ENCODE results near the gene TPSD1. TPM values are rescaled to one million over a fixed set of nuclear protein-coding genes. Genes with fewer than 3 reads are reported as not detected.

TPSD1 gene
- total RNA-seq, 1 experiment from 2014 or later = not detected

- no peak overlapping the region for H2BK5ac ChIP-seq (ENCODE audit: insufficient read length, low read length)
- Mint-ChIP-seq H3K4me1 (no peaks in the 10 kb centered on the region), H3K36me3 (ENCODE audit: insufficient read depth in 1 of 3, low read depth in 3 of 3) (peaks cover 2 to 43% (median 29%) of the 10 kb centered on the region in 3 experiments; a peak in 6 of 7 replicates), H3K27ac (no peak overlapping the region; a peak in 1 of 7 replicates), H3K27me3 (ENCODE audit: low read depth) (no peaks in the 10 kb centered on the region), H3K4me3 (no peak overlapping the region), H3K9me3 (no peaks in the 10 kb centered on the region)
- H3K56ac ChIP-seq (ENCODE audit: insufficient read length, low read depth, low read length) = no peak overlapping the region
- H3K79me2 ChIP-seq (ENCODE audit: insufficient read depth, low read length) = no peaks in the 10 kb centered on the region
- no peak overlapping the region for H4K91ac ChIP-seq (ENCODE audit: insufficient read length, low read depth, low read length)
- no peak overlapping the region for H2BK15ac ChIP-seq (ENCODE audit: low read depth, low read length)
- no peaks in the 10 kb centered on the region for H3K4me1 ChIP-seq (ENCODE audit: insufficient read depth, low read length)
- H3K27me3 ChIP-seq (ENCODE audit: insufficient read depth, low read length) = no peaks in the 10 kb centered on the region
- no peak overlapping the region for H2BK20ac ChIP-seq (ENCODE audit: low read depth, low read length, poor library complexity, severe bottlenecking)
- H3K9me3 ChIP-seq (ENCODE audit: control insufficient read depth, low read depth, low read length) = no peaks in the 10 kb centered on the region
- H3K14ac ChIP-seq (ENCODE audit: insufficient read depth, low read length) = no peak overlapping the region
- H4K5ac ChIP-seq (ENCODE audit: insufficient read length, low read depth, low read length) = no peak overlapping the region
- H3K79me1 ChIP-seq (ENCODE audit: insufficient read depth, low read depth, low read length, poor library complexity, severe bottlenecking) = no peaks in the 10 kb centered on the region
- peaks cover 3% of the 10 kb centered on the region for H4K20me1 ChIP-seq (ENCODE audit: control insufficient read depth, insufficient read depth, insufficient read length)
- H4K8ac ChIP-seq (replicated peaks; ENCODE audit: insufficient read length, low read depth, low read length) = no peak overlapping the region
- H3K23ac ChIP-seq (ENCODE audit: insufficient read length, low read depth, low read length) = no peak overlapping the region
- no peak for DNase-seq
- no peak overlapping the region for H2BK12ac ChIP-seq (ENCODE audit: insufficient read length, low read depth, low read length)
- H3K18ac ChIP-seq (ENCODE audit: insufficient read length, low read depth, low read length) = no peak overlapping the region
- H2AK5ac ChIP-seq (ENCODE audit: insufficient read length, low read length) = no peak overlapping the region
- no peaks in the 10 kb centered on the region for H3K23me2 ChIP-seq (ENCODE audit: insufficient read length, low read depth, low read length, poor library complexity, severe bottlenecking)
- no peak overlapping the region for H3K27ac ChIP-seq (ENCODE audit: insufficient read length, low read depth, low read length)
- H2BK120ac ChIP-seq (ENCODE audit: low read depth, low read length, poor library complexity, severe bottlenecking) = no peak overlapping the region
- H2AFZ ChIP-seq (ENCODE audit: low read length) = no peak overlapping the region
- no peak overlapping the region for H3K4ac ChIP-seq (ENCODE audit: low read depth, low read length)
- no peak overlapping the region for H3K9ac ChIP-seq (ENCODE audit: extremely low read depth, insufficient read length, low read length)
- TF ChIP-seq CTCF (conservative IDR thresholded peaks at IDR 0.05) = no peak
- H3T11ph ChIP-seq (ENCODE audit: low read length) = no peak overlapping the region
- no peak overlapping the region for H3K4me2 ChIP-seq (ENCODE audit: insufficient read depth, insufficient read length, low read length)
- WGBS (ENCODE audit: extremely low coverage, insufficient read length, low lambda C conversion rate) = no CpG with 5 or more reads among the region's 25 CpGs
These were observed 42.0 kb upstream of the TPSD1 start for GRCh38 chr16:1213796-1214372.
